DOHH2 (cell line): ENCODE measurements around the gene TNS2.

ENCODE experiments used
- EZH2phosphoT487 ChIP-seq: fragments of 200-600 bp; sonication (generic); IDR thresholded peaks from 2 replicates; pipeline ENCODE4 v1.6.1; 2017; ENCODE audit warnings: borderline replicate concordance, mild to moderate bottlenecking, antibody characterized with exemption, low read length, moderate library complexity, mixed read lengths
- TF ChIP-seq, protein P1 (sequence below): fragments of 200-600 bp; sonication (generic); IDR thresholded peaks from one replicate; pipeline ENCODE4 v1.5.1; 2014; ENCODE audit warnings: antibody characterized with exemption, mild to moderate bottlenecking, low read depth, low read length; ENCODE audit not compliant: poor library complexity, severe bottlenecking

GRCh38 chr12:53007343-53007742, 42.5 kb upstream of the TNS2 start:
- TF ChIP-seq, protein P1, sequence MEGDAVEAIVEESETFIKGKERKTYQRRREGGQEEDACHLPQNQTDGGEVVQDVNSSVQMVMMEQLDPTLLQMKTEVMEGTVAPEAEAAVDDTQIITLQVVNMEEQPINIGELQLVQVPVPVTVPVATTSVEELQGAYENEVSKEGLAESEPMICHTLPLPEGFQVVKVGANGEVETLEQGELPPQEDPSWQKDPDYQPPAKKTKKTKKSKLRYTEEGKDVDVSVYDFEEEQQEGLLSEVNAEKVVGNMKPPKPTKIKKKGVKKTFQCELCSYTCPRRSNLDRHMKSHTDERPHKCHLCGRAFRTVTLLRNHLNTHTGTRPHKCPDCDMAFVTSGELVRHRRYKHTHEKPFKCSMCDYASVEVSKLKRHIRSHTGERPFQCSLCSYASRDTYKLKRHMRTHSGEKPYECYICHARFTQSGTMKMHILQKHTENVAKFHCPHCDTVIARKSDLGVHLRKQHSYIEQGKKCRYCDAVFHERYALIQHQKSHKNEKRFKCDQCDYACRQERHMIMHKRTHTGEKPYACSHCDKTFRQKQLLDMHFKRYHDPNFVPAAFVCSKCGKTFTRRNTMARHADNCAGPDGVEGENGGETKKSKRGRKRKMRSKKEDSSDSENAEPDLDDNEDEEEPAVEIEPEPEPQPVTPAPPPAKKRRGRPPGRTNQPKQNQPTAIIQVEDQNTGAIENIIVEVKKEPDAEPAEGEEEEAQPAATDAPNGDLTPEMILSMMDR = no peak
- no peak for TF ChIP-seq EZH2phosphoT487
